A673 (cell line): ENCODE data around the gene LRRC71. TPM values are rescaled to one million over a fixed set of nuclear protein-coding genes. Genes with fewer than 3 reads are reported as not detected.

Experiments used
- BruUV-seq: library from RNA; stranded (reverse); fragments of 400-500 nt; replicated peaks from 2 replicates; lab custom pipeline; 2021; lab: Mats Ljungman, UMichigan
- CTCF ChIA-PET: fragments of 300-600 bp; sonication (Branson Sonifier 250); formaldehyde crosslinking; loops from one replicate; lab custom pipeline; 2022; ENCODE audit warnings: antibody characterized with exemption; lab: Charles Lee
- POLR2A ChIA-PET: fragments of 300-600 bp; sonication (Branson Sonifier 250); formaldehyde crosslinking; loops from one replicate; lab custom pipeline; 2022; ENCODE audit warnings: antibody characterized with exemption; ENCODE audit not compliant: low non-redundant PET; lab: Charles Lee
- DNase-seq: peaks from one replicate; pipeline ENCODE4 v3.0.0-alpha.2; 2015; ENCODE audit warnings: low spot score
- H3K27ac ChIP-seq: fragments of 200-600 bp; sonication (generic); 2 replicates; pipeline ENCODE4 v1.5.1; 2016; ENCODE audit warnings: mixed run types, low read depth, mild to moderate bottlenecking, mixed read lengths, antibody characterized with exemption, low read length; ENCODE audit not compliant: poor library complexity, severe bottlenecking
- H3K27me3 ChIP-seq: fragments of 200-600 bp; sonication (generic); replicated peaks from 2 replicates; pipeline ENCODE4 v1.6.1; 2017; ENCODE audit warnings: mixed run types, low read depth, mild to moderate bottlenecking, mixed read lengths, antibody characterized with exemption, low read length; ENCODE audit not compliant: insufficient read depth, poor library complexity
- H3K36me3 ChIP-seq: fragments of 200-600 bp; sonication (generic); 2 replicates; pipeline ENCODE4 v1.6.1; 2016; ENCODE audit warnings: mixed run types, mild to moderate bottlenecking, mixed read lengths, antibody characterized with exemption, low read length; ENCODE audit not compliant: insufficient read depth, poor library complexity, severe bottlenecking
- H3K4me1 ChIP-seq: fragments of 200-600 bp; sonication (generic); 2 replicates; pipeline ENCODE4 v1.6.1; 2017; ENCODE audit warnings: mixed run types, mild to moderate bottlenecking, mixed read lengths, antibody characterized with exemption, low read length; ENCODE audit not compliant: insufficient read depth, poor library complexity, severe bottlenecking
- H3K4me3 ChIP-seq: fragments of 200-600 bp; sonication (generic); 2 replicates; pipeline ENCODE4 v1.5.1; 2016; ENCODE audit warnings: low read depth, mixed run types, mild to moderate bottlenecking, mixed read lengths, low read length; ENCODE audit not compliant: poor library complexity, severe bottlenecking
- H3K9me3 ChIP-seq: fragments of 200-600 bp; sonication (generic); 2 replicates; pipeline ENCODE4 v1.6.1; 2016; ENCODE audit warnings: mixed run types, low read depth, mild to moderate bottlenecking, mixed read lengths, antibody characterized with exemption, low read length; ENCODE audit not compliant: poor library complexity, severe bottlenecking
- EZH2 ChIP-seq: fragments of 200-600 bp; sonication (generic); IDR thresholded peaks from 2 replicates; pipeline ENCODE4 v1.6.1; 2017; ENCODE audit warnings: borderline replicate concordance, low read depth, mild to moderate bottlenecking, mixed read lengths, antibody characterized with exemption, low read length; ENCODE audit not compliant: poor library complexity, severe bottlenecking
- intact Hi-C: fragments of 100-400 bp; cut with micrococcal nuclease; formaldehyde crosslinking; loops from one replicate; pipeline ENCODE4 v1.10.0; 2022; ENCODE audit not compliant: unreplicated experiment
- total RNA-seq: library from RNA; stranded (reverse); gene quantifications from 2 replicates; pipeline ENCODE4 v1.2.3, GENCODE V29; 2021
- TF ChIP-seq, protein P1 (sequence below): fragments of 300-800, 200-600 bp; sonication (generic); conservative IDR thresholded peaks from 2 replicates; pipeline ENCODE4 v1.5.1; 2017; ENCODE audit warnings: low read depth, mild to moderate bottlenecking, antibody characterized with exemption, low read length, moderate library complexity, mixed read lengths

The LRRC71 gene
- total RNA-seq, 1 experiment from 2014 or later = not detected

DNA sequence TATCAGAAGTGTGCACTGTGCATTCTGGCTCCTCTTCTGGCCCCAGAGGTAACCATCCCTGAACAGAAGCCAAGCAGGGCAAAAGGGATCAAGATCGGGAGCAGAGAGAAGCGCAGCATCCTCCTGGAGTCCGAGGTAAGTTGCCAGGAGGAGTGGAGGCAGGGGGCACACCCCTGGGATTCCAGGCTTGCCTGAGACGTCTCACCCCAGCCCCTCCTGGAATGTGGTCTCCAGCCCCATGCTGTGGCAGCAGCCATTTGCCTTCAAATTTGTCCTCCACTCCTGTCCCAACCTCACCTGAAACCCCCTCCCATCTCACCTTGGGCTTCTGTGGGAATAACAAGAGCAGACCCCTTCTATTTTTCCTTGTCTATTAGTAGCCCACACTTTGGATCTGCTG is 10.1 kb downstream of the LRRC71 start:
- peaks cover 8% of the 10 kb centered on the region for H3K27me3 ChIP-seq
- H3K9me3 ChIP-seq = no peaks in the 10 kb centered on the region
- CTCF ChIA-PET = no interaction called here
- H3K36me3 ChIP-seq = no peaks in the 10 kb centered on the region
- TF ChIP-seq EZH2 = no peak
- TF ChIP-seq, protein P1, sequence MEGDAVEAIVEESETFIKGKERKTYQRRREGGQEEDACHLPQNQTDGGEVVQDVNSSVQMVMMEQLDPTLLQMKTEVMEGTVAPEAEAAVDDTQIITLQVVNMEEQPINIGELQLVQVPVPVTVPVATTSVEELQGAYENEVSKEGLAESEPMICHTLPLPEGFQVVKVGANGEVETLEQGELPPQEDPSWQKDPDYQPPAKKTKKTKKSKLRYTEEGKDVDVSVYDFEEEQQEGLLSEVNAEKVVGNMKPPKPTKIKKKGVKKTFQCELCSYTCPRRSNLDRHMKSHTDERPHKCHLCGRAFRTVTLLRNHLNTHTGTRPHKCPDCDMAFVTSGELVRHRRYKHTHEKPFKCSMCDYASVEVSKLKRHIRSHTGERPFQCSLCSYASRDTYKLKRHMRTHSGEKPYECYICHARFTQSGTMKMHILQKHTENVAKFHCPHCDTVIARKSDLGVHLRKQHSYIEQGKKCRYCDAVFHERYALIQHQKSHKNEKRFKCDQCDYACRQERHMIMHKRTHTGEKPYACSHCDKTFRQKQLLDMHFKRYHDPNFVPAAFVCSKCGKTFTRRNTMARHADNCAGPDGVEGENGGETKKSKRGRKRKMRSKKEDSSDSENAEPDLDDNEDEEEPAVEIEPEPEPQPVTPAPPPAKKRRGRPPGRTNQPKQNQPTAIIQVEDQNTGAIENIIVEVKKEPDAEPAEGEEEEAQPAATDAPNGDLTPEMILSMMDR = no peak
- no peak for DNase-seq
- BruUV-seq = no TSS peak
- no peaks in the 10 kb centered on the region for H3K4me1 ChIP-seq
- no peak overlapping the region for H3K27ac ChIP-seq
- H3K4me3 ChIP-seq = no peak overlapping the region
- intact Hi-C loops = no loop called here
- POLR2A ChIA-PET = no interaction called here

DNA sequence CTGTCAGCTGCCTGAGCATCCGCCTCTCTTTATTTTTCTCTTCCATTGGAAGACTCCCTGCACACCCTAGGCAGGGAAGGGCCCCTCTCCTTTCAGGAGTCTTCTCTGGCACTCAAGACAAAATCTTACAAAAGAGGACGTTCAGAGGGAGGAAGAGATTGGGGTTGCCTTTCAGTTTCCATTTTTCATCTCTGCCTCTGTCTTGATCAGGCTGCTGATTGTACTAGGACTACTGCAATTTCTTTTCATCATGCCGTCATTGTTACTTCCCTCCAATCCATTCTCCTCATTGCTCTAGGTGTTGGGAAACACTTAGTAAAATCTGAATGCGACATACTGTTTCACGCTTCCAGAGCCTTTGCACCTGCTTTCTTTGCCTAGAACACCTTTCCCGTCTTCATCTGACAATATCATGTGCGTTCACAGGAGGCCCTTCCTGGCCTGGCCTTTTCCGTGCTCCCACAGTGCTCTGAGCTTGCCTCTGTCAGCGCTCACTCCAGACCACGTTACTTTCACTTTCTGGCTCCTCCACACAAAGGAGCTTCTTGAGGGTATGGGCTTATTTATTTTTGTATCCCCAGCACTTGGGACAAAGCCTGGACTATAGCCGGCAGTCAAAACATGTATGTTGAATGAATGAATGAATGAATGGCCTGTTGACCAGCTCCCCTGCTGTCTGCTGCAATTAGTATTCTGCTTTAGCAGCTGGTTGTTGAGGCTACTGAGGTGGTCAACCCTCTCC is 10.9 kb downstream of the LRRC71 start:
- Histone ChIP-seq H3K9me3 (no peaks in the 10 kb centered on the region), H3K27me3 (peaks cover 8% of the 10 kb centered on the region), H3K4me1 (no peaks in the 10 kb centered on the region), H3K4me3 (no peak overlapping the region), H3K36me3 (no peaks in the 10 kb centered on the region), H3K27ac (no peak overlapping the region)
- intact Hi-C loops = no loop called here
- no TSS peak for BruUV-seq
- TF ChIP-seq, protein P1 = no peak
- TF ChIP-seq EZH2 = no peak
- ChIA-PET POLR2A (no interaction called here), CTCF (no interaction called here)
- DNase-seq = no peak

- POLR2A ChIA-PET = interaction anchor here (0.6 kb wide), 1 partner anchor 41 kb away, joined by 3 read pairs; no protein-coding TSS in a partner anchor
- CTCF ChIA-PET = interaction anchor here (0.6 to 0.7 kb wide), 2 partner anchors 39 to 1193 kb away, joined by 9 to 15 read pairs; no protein-coding TSS in a partner anchor
- Histone ChIP-seq H3K9me3 (no peaks in the 10 kb centered on the region), H3K36me3 (no peaks in the 10 kb centered on the region), H3K27me3 (peaks cover 8% of the 10 kb centered on the region), H3K4me1 (no peaks in the 10 kb centered on the region), H3K4me3 (no peak overlapping the region), H3K27ac (no peak overlapping the region)
- no peak for DNase-seq
- no TSS peak for BruUV-seq
- TF ChIP-seq EZH2 = no peak
- TF ChIP-seq, protein P1 = no peak
- intact Hi-C loops = no loop called here
Observed at GRCh38 chr1:156931974-156932710, 11.7 kb downstream of the LRRC71 start.
